Measurements from ENCODE around the gene KCNQ2.
A peak's percentile ranks its signal among the peaks of the same experiment; 100 is the strongest.

The KCNQ2 gene

GRCh38 chr20:63454731-63455567 is 17.5 kb downstream of the KCNQ2 start:
- no peak for DNase-seq (ENCODE audit: low spot score)

- no peak for DNase-seq (ENCODE audit: low spot score)
Measured at GRCh38 chr20:63452821-63453523, 19.5 kb downstream of the KCNQ2 start.

- DNase-seq (ENCODE audit: low spot score): no peak
Measured at GRCh38 chr20:63452341-63452740, 20.1 kb downstream of the KCNQ2 start.

GRCh38 chr20:63451821-63452220 is 20.6 kb downstream of the KCNQ2 start:
- DNase-seq (ENCODE audit: low spot score): no peak

GRCh38 chr20:63449796-63450730 is 22.4 kb downstream of the KCNQ2 start:
- DNase-seq (ENCODE audit: low spot score): no peak

GRCh38 chr20:63449025-63449424 is 23.4 kb downstream of the KCNQ2 start:
- DNase-seq (ENCODE audit: low spot score): no peak

- DNase-seq (ENCODE audit: low spot score): no peak
Measured at GRCh38 chr20:63448031-63448430, 24.4 kb downstream of the KCNQ2 start.

GRCh38 chr20:63447320-63447719 is 25.1 kb downstream of the KCNQ2 start:
- DNase-seq (ENCODE audit: low spot score): no peak

- no peak for DNase-seq (ENCODE audit: low spot score)
Measured at GRCh38 chr20:63446216-63447024, 26.0 kb downstream of the KCNQ2 start.

GRCh38 chr20:63445075-63445734 is 27.2 kb downstream of the KCNQ2 start:
- no peak for DNase-seq (ENCODE audit: low spot score)

- no peak for DNase-seq (ENCODE audit: low spot score)
Measured at GRCh38 chr20:63444548-63444947, 27.9 kb downstream of the KCNQ2 start.

GRCh38 chr20:63443606-63444395 is 28.7 kb downstream of the KCNQ2 start:
- no peak for DNase-seq (ENCODE audit: low spot score)

GRCh38 chr20:63442100-63442493 is 30.4 kb downstream of the KCNQ2 start:
- peak; percentile 43 for DNase-seq (ENCODE audit: low spot score)

GRCh38 chr20:63441136-63442099 is 31.0 kb downstream of the KCNQ2 start:
- DNase-seq (ENCODE audit: low spot score): no peak

GRCh38 chr20:63440366-63440955 is 32.0 kb downstream of the KCNQ2 start:
- DNase-seq (ENCODE audit: low spot score): no peak

GRCh38 chr20:63439866-63440265 is 32.6 kb downstream of the KCNQ2 start:
- no peak for DNase-seq (ENCODE audit: low spot score)

- no peak for DNase-seq (ENCODE audit: low spot score)
Measured at GRCh38 chr20:63438121-63438520, 34.3 kb downstream of the KCNQ2 start.

- no peak for DNase-seq (ENCODE audit: low spot score)
Measured at GRCh38 chr20:63435552-63435951, 36.9 kb downstream of the KCNQ2 start.

Data from NAMALWA (cell line).